ENCODE data around the gene ASB13. TPM values are rescaled to one million over a fixed set of nuclear protein-coding genes. Genes with fewer than 3 reads are reported as not detected.

ASB13 gene
- total RNA-seq, 3 donors from 2014 or later: 37.9 to 61.8 (median 42.9) TPM

GRCh38 chr10:5617521-5617920, 48.9 kb downstream of the ASB13 start:
- TF ChIP-seq POLR2A (IDR thresholded peaks at IDR 0.05) (no peak), POLR2AphosphoS5 (IDR thresholded peaks at IDR 0.05) (no peak), CTCF (IDR thresholded peaks at IDR 0.05) (no peak)
- no peaks in the 10 kb centered on the region for H3K9me3 ChIP-seq
- H3K36me3 ChIP-seq: no peaks in the 10 kb centered on the region
- no peak overlapping the region for H3K4me3 ChIP-seq
- H3K27ac ChIP-seq: peak overlapping the region in 1 of 2 donors; percentile 91
- H3K4me1 ChIP-seq: peaks cover 6 to 10% of the 10 kb centered on the region in 2 donors
- no peak for DNase-seq (ENCODE audit: low spot score in 2 of 2)
- intact Hi-C loops (cut with DNase I; ENCODE audit: low total_unique reads): loop anchor here (5.0 kb wide), 1 partner anchor 965 kb away; no protein-coding TSS in a partner anchor
- H3K27me3 ChIP-seq: no peaks in the 10 kb centered on the region

- intact Hi-C loops (cut with DNase I; ENCODE audit: low total_unique reads): loop anchor here (5.0 kb wide), 1 partner anchor 965 kb away; no protein-coding TSS in a partner anchor
- Histone ChIP-seq H3K4me3 (no peak overlapping the region), H3K36me3 (no peaks in the 10 kb centered on the region), H3K9me3 (no peaks in the 10 kb centered on the region), H3K27ac (peak overlapping the region; percentile 25 to 79), H3K4me1 (peaks cover 6 to 10% of the 10 kb centered on the region in 2 donors), H3K27me3 (no peaks in the 10 kb centered on the region)
- no peak for TF ChIP-seq POLR2A (IDR thresholded peaks at IDR 0.05)
- TF ChIP-seq CTCF (IDR thresholded peaks at IDR 0.05): no peak
- TF ChIP-seq POLR2AphosphoS5 (IDR thresholded peaks at IDR 0.05): no peak
- no peak for DNase-seq (ENCODE audit: low spot score in 2 of 2)
Measured at GRCh38 chr10:5616836-5617235, 49.6 kb downstream of the ASB13 start.

- Histone ChIP-seq H3K4me3 (no peak overlapping the region), H3K27ac (peak overlapping the region; percentile 29 to 79), H3K4me1 (peaks cover 6 to 10% of the 10 kb centered on the region in 2 donors), H3K36me3 (no peaks in the 10 kb centered on the region), H3K9me3 (no peaks in the 10 kb centered on the region), H3K27me3 (no peaks in the 10 kb centered on the region)
- no peak for DNase-seq (ENCODE audit: low spot score in 2 of 2)
- intact Hi-C loops (cut with DNase I; ENCODE audit: low total_unique reads): loop anchor here (5.0 kb wide), 1 partner anchor 964 kb away; no protein-coding TSS in a partner anchor
- TF ChIP-seq POLR2AphosphoS5 (IDR thresholded peaks at IDR 0.05) (no peak), CTCF (IDR thresholded peaks at IDR 0.05) (no peak), POLR2A (IDR thresholded peaks at IDR 0.05) (no peak)
Measured at GRCh38 chr10:5616046-5616445, 50.3 kb downstream of the ASB13 start.

GRCh38 chr10:5615316-5615715, 51.1 kb downstream of the ASB13 start:
- peak overlapping the region; percentile 29 to 79 for H3K27ac ChIP-seq
- intact Hi-C loops (cut with DNase I; ENCODE audit: low total_unique reads): loop anchor here (5.0 kb wide), 1 partner anchor 963 kb away; no protein-coding TSS in a partner anchor
- H3K36me3 ChIP-seq: no peaks in the 10 kb centered on the region
- H3K27me3 ChIP-seq: no peaks in the 10 kb centered on the region
- TF ChIP-seq CTCF (IDR thresholded peaks at IDR 0.05) (no peak), POLR2A (IDR thresholded peaks at IDR 0.05) (no peak), POLR2AphosphoS5 (IDR thresholded peaks at IDR 0.05) (no peak)
- DNase-seq (ENCODE audit: low spot score in 2 of 2): no peak
- peaks cover 6 to 10% of the 10 kb centered on the region in 2 donors for H3K4me1 ChIP-seq
- H3K4me3 ChIP-seq: no peak overlapping the region
- no peaks in the 10 kb centered on the region for H3K9me3 ChIP-seq

GRCh38 chr10:5614155-5614721, 52.2 kb downstream of the ASB13 start:
- TF ChIP-seq POLR2A (IDR thresholded peaks at IDR 0.05): no peak
- TF ChIP-seq CTCF (IDR thresholded peaks at IDR 0.05): no peak
- TF ChIP-seq POLR2AphosphoS5 (IDR thresholded peaks at IDR 0.05): no peak
- H3K36me3 ChIP-seq: no peaks in the 10 kb centered on the region
- no peaks in the 10 kb centered on the region for H3K9me3 ChIP-seq
- no peak for DNase-seq (ENCODE audit: low spot score in 2 of 2)
- peaks cover 4% of the 10 kb centered on the region in 2 donors for H3K4me1 ChIP-seq
- intact Hi-C loops (cut with DNase I; ENCODE audit: low total_unique reads): no loop called here
- no peaks in the 10 kb centered on the region for H3K27me3 ChIP-seq
- peak overlapping the region; percentile 68 to 83 for H3K27ac ChIP-seq
- no peak overlapping the region for H3K4me3 ChIP-seq
